HAP-1 (cell line): Measurements from ENCODE around the gene FAF1.

Experiments
- DNase-seq, 2 experiments: peaks; one replicate each; pipeline ENCODE4 v3.0.0-alpha.2; 2016 to 2020; ENCODE audit warnings: low spot score in 2 of 2
- H3K27me3 ChIP-seq: fragments of 250-450 bp; sonication (Bioruptor Pico); 2 replicates; pipeline ENCODE4 v1.5.1; 2020; ENCODE audit warnings: low read depth, mild to moderate bottlenecking, moderate library complexity
- H3K36me3 ChIP-seq: fragments of 250-450 bp; sonication (Bioruptor Pico); replicated peaks from 2 replicates; pipeline ENCODE4 v1.5.1; 2020; ENCODE audit warnings: mild to moderate bottlenecking
- H3K4me1 ChIP-seq: fragments of 250-450 bp; sonication (Bioruptor Pico); 2 replicates; pipeline ENCODE4 v1.5.1; 2020; ENCODE audit warnings: mild to moderate bottlenecking
- H3K4me3 ChIP-seq: fragments of 250-450 bp; sonication (Bioruptor Pico); 2 replicates; pipeline ENCODE4 v1.5.1; 2020; ENCODE audit warnings: mild to moderate bottlenecking, moderate library complexity
- H3K9me3 ChIP-seq: fragments of 250-450 bp; sonication (Bioruptor Pico); 2 replicates; pipeline ENCODE4 v1.5.1; 2020; ENCODE audit warnings: mild to moderate bottlenecking, moderate library complexity
- in situ Hi-C: fragments of 300-500 bp; cut with MboI; formaldehyde crosslinking; loops from 3 replicates; pipeline ENCODE4 v1.14.3; 2020; ENCODE audit warnings: low sequenced_read_pairs, inconsistent platforms, mixed read lengths

FAF1 gene

DNA sequence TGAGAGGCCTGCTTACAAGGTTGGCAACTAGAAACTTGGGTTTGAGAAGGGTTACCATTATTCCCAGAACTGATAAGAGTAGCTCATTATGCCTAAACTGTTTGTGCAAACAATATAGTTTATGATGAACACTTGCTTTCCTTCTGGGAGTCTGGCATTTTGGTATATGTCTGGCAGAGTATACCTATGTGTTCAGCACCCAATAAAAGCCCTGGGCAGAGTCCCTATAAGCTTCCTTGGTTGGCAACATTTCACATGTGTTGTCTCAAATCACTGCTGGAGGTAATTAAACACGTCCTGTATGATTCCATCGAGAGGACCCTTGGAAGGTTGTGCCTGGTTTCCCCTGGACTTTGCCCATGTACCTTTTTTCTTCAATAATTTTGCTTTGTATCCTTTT is 497.1 kb downstream of the FAF1 start:
- Histone ChIP-seq H3K4me1 (no peaks in the 10 kb centered on the region), H3K9me3 (no peaks in the 10 kb centered on the region), H3K4me3 (no peak overlapping the region), H3K36me3 (no peaks in the 10 kb centered on the region; the same call in 1 of the 2 replicates), H3K27me3 (no peaks in the 10 kb centered on the region)
- in situ Hi-C loops: no loop called here
- DNase-seq: no peak

DNA sequence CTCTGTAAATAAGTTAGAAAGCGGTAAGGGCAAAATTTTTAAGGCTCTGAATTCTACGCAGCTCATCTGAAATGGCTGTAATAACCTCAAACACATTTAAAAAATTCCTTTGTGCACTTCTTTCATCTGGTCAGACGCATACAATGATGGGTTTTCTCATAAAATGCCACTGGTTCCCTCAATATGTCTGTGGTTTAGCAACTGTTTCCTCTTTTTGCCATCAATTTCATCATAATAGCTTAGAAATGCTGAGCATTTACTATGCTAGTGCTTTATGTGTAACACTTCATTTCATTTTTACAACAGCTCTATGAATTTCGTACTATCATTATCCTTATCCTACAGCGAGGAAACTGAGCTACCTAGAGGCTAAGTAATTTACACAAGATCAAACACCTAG is 501.6 kb downstream of the FAF1 start:
- no peak for DNase-seq
- H3K36me3 ChIP-seq: no peaks in the 10 kb centered on the region; the same call in 1 of the 2 replicates
- no peaks in the 10 kb centered on the region for H3K27me3 ChIP-seq
- H3K9me3 ChIP-seq: no peaks in the 10 kb centered on the region
- H3K4me1 ChIP-seq: no peaks in the 10 kb centered on the region
- H3K4me3 ChIP-seq: no peak overlapping the region
- in situ Hi-C loops: no loop called here

DNA sequence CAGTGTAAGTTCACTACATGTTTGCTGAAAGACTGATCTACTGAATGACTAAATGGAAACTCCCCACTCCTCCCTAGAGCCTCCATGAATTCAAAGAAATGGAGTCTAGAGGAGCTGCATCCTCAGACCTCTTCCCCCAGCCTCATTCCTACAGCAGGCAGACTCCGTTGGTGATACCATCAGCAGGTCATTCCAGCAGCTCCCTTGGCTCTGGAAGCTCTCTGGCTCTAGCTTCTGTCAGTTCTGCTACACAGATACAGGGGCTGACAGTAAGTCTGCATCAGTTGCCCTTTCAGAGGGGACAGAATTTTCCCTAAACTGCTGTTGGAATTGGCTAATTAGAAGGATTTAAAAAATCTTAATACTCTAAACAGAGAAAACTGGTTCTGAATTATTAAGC is 505.2 kb downstream of the FAF1 start:
- Histone ChIP-seq H3K4me1 (no peaks in the 10 kb centered on the region; the same call in 1 of the 2 replicates), H3K36me3 (no peaks in the 10 kb centered on the region), H3K9me3 (no peaks in the 10 kb centered on the region), H3K4me3 (no peak overlapping the region), H3K27me3 (no peaks in the 10 kb centered on the region)
- in situ Hi-C loops: no loop called here
- no peak for DNase-seq

DNA sequence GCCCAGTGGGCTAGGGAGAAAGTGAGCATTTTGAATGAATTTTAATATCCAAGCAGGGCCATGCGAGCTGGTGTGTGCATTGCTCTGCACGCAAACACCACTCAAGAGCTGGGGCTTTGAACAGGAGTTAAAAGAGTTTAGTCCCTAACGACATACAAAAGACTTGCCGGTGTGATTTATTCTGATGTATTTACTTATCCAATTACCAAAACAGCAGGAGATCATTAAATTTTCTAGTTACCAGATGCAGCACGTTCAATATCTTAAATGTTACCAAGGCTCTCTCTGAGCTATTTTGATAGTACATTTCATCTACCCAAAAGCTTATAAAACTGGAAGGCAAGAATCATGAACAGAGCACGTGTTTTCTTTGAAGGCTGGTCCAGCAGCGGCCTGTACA is 506.8 kb downstream of the FAF1 start:
- Histone ChIP-seq H3K4me3 (no peak overlapping the region), H3K36me3 (no peaks in the 10 kb centered on the region), H3K9me3 (no peaks in the 10 kb centered on the region), H3K27me3 (no peaks in the 10 kb centered on the region), H3K4me1 (no peaks in the 10 kb centered on the region; the same call in 1 of the 2 replicates)
- no peak for DNase-seq
- in situ Hi-C loops: no loop called here

DNA sequence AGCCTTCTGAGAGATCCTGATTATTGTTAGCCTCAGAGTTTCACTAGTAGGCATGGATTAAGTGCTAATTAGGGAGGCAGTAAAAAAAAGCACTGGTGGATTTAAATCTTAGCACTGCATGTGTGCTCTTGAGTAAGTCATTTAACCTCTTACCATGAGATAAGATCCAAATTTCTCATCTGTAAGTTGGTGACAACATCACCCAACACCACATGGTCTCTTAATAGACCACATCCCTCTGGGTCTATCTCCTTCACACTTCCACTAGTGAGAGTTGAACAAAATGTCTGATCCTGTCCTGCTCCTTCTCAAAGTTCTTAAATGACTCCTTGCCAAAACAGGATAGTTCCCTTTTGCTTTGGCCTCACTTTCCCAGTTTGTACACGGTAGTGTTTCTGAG is 507.4 kb downstream of the FAF1 start:
- in situ Hi-C loops: no loop called here
- no peak for DNase-seq
- Histone ChIP-seq H3K4me3 (no peak overlapping the region), H3K4me1 (no peaks in the 10 kb centered on the region; the same call in 1 of the 2 replicates), H3K27me3 (no peaks in the 10 kb centered on the region), H3K9me3 (no peaks in the 10 kb centered on the region), H3K36me3 (no peaks in the 10 kb centered on the region)

DNA sequence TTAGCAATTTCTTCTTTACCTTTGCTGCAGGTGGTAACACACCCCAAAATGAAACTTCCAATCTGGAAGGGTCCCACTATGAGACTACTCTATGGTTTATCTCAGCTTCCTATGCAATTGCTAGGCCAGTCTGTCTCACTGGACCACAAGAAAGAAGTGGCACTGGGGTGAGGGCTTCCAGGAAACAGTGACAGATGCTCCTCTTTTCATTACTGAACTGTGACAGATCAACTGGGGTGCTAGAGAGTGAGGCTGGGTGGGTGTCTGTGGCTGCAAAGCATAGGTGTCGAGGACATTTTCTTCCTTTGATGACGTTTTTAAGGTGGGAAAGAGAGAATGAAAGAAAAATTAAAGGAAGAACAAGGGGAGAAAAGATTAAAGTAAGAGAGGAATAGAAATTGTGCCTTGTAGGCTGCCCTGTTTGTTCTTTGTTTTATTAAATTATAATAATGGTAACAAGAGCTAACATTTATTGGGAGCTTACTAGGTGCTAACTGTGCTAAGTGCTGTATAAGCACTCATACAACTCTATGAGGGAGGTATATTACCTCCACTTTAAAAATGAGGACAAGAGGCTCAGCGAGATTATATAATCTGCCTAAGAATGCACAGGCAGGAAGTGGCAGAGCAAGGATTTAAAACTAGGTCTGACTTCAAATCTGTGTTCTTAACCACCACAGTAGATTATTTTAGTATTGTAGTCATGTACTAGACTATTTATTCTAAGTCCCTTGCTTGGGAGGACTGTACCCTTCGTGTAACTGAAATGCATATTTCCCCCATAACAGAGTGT is 509.0 kb downstream of the FAF1 start:
- Histone ChIP-seq H3K9me3 (no peaks in the 10 kb centered on the region), H3K4me1 (no peaks in the 10 kb centered on the region; the same call in 1 of the 2 replicates), H3K27me3 (no peaks in the 10 kb centered on the region), H3K4me3 (no peak overlapping the region), H3K36me3 (no peaks in the 10 kb centered on the region)
- in situ Hi-C loops: no loop called here
- no peak for DNase-seq

DNA sequence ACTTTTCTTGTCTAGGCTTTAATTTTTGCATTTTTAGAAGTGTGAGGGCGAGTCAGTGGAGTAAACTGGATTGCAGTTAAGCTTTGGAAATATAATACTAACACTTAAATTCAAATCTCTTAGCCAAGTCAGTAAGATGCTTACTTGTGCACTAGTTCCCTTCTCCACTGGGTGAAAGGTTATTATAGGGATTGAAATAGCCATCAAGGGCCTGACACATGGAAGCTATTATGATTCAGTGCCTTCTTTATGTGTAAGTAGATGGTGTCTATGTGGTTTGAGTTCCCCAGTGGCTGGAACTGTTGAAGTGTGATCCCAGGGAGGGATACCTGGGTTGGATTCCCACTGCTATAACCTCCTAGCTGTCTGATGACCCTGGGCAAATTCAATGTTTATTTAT is 512.1 kb downstream of the FAF1 start:
- no peak for DNase-seq
- no peaks in the 10 kb centered on the region for H3K36me3 ChIP-seq
- H3K9me3 ChIP-seq: no peaks in the 10 kb centered on the region
- no peak overlapping the region for H3K4me3 ChIP-seq
- H3K27me3 ChIP-seq: no peaks in the 10 kb centered on the region
- in situ Hi-C loops: no loop called here
- no peaks in the 10 kb centered on the region; the same call in 1 of the 2 replicates for H3K4me1 ChIP-seq

DNA sequence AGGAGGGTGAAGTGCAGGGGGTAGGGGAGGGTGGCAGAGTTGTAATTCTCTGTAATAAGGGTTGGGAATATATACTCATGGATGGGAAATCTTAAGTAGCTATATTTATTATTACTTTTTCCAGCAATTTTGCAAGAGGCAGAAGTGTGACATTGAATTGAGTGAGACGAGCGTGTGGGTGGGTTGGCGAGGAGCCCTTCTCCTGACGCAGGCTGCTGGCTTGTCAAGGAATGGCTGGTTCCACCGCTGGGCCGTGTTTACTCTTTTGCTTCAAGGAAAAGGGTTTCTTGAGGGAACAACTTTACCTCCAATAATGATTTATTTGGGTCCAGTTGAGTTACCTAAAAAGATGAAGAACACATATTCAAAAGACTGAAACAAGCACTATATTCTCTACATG is 518.9 kb downstream of the FAF1 start:
- no peaks in the 10 kb centered on the region for H3K27me3 ChIP-seq
- no peaks in the 10 kb centered on the region for H3K9me3 ChIP-seq
- in situ Hi-C loops: no loop called here
- DNase-seq: no peak
- H3K4me1 ChIP-seq: no peaks in the 10 kb centered on the region
- no peak overlapping the region for H3K4me3 ChIP-seq
- H3K36me3 ChIP-seq: no peaks in the 10 kb centered on the region

DNA sequence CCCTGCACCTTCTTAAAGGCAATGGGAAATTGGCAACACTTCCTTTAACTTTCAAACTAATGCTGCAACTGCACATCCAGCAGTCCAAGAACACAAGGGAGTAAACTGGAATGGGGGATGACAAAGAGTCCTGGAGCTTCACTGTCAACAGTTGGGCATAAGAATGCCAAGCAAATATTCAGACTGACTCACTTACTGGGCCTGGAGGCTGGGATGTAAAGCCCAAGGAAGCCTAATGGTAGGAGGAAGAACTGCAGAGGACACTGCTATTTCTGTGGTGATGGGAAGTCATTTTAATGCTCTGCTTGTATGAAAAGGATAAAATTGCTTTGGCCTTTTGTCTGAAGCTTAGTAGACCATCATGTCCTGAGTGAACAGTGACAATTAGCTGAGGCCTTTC is 521.1 kb downstream of the FAF1 start:
- no peak for DNase-seq
- in situ Hi-C loops: no loop called here

DNA sequence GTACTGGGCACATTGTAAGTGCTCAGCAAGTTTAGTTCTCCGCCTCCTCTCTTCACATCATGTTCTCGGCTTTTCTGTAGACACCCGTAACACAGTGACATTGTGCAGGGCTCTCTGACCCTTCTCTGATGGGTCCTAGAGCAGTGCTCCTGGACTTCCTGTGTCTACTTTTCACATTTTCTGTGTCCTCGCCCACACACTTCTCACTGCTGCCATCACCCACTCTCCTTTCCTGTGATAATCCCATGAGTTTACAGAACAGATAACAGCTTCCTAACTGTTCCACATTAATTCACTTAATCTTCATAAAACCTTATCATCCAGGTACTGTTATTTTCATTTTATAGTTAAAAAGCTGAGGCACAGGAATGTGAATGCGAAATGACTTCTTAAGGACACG is 523.6 kb downstream of the FAF1 start:
- no peak overlapping the region for H3K4me3 ChIP-seq
- in situ Hi-C loops: no loop called here
- no peaks in the 10 kb centered on the region for H3K9me3 ChIP-seq
- DNase-seq: no peak
- no peaks in the 10 kb centered on the region for H3K4me1 ChIP-seq
- H3K27me3 ChIP-seq: peaks cover 4% of the 10 kb centered on the region
- no peaks in the 10 kb centered on the region for H3K36me3 ChIP-seq

More for the DNA sequence above, 521.1 kb downstream of the FAF1 start:
- H3K27me3 ChIP-seq: no peaks in the 10 kb centered on the region
- no peak overlapping the region for H3K4me3 ChIP-seq
- no peaks in the 10 kb centered on the region for H3K4me1 ChIP-seq
- H3K36me3 ChIP-seq: no peaks in the 10 kb centered on the region
- no peaks in the 10 kb centered on the region for H3K9me3 ChIP-seq

DNA sequence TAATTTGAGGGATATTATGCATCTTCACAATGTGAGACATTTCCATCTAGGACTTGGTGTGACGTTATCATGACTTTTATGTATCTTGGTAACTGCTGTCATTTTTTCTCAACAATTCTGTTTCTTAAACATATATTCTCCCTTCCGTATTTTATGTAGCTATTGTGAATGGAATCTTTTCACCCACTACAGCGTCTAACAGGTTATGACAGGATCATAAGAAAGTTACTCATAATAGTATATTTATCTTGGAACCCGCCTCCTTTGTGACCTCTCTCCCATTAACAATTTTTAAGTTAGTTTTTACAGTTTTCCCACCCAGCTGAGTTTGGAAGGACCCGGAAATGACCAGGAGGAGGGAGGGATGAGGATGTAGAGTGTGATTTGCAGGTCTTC is 530.1 kb downstream of the FAF1 start:
- Histone ChIP-seq H3K9me3 (no peaks in the 10 kb centered on the region), H3K36me3 (no peaks in the 10 kb centered on the region), H3K4me1 (no peaks in the 10 kb centered on the region), H3K4me3 (no peak overlapping the region), H3K27me3 (peaks cover 69% of the 10 kb centered on the region)
- no peak for DNase-seq
- in situ Hi-C loops: no loop called here

DNA sequence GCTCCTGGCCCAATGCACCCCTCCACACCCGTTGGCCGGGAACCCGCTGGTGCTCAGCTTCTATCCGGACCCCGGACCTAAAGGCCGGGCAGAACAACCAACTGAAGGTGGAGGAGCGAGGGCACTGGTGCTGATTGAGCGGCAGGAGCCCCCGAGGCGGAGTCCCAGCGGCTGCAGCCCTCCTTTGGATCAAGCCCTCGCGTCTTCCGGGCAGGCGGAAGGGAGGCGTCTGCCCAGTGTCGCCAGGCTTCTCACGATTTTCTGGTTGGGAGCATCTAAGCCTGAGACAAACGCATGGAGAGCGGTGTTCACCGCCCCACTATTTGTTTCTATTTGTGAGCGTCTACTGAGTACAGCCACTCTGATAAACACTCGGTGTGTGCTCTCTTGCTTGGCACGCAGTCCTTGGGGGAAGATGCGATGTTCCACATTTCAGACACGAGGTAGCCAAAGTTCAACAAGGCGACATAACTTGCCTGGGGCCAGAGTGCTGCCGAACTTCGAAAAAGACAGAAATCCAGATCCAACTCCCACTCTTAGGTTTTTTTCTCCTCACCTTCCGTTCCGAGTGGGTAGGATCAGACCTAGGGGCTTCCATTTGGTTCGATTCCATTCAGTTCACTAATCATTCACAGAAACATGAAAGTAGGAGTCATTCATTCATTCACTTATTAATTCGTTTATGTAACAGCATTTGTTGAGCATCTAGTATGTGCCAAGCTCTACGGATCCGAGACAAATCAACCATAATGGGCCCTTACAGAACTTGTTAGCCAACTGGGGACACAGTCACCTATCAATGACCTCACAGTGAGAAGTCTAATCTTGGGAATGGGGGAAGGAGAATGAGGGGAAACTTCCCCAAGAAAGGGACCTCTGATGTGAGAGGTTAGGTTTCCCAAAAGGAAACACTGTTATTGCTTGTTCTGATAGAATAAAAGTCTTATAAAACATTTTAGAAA is 532.0 kb downstream of the FAF1 start:
- Histone ChIP-seq H3K4me3 (no peak overlapping the region), H3K27me3 (peaks cover 80% of the 10 kb centered on the region), H3K36me3 (no peaks in the 10 kb centered on the region), H3K4me1 (0 out of 2 replicates have a peak, but pooled peaks cover under 1% of the 10 kb centered on the region), H3K9me3 (no peaks in the 10 kb centered on the region)
- in situ Hi-C loops: no loop called here
- DNase-seq: no peak

DNA sequence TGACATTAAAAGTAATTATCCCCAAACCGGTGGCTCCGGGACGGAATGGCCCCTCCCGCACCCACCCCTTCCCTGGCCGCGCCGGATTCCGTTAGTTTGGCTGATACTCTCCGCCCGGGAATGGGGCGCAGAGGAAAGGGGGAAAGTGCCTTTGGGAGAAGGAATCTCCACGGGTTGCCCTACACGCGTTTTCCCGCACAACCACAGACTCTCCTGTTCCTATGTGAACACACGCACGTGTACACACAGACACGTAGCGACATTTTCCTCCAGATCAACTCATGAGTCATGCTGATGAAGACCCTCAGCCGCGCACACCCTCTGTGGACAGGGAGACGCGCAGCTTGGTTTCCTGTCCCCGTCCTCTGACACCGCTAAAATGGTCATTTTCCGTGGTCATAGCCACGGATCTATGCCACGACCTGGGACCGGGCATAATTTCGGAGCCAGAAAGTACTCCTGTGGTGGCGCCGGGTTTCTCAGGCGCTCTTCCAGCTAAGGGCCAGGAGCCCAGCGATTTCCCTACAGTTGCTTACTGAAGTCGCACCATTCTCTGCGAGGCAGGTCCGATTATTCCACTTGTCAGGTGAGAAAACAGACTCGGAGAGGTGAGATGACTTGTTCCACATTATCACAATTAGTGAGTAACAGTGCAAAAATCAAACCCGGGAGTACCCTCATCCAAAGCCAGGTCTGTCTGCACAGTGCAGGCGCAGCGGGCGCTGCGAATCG is 532.8 kb downstream of the FAF1 start:
- Histone ChIP-seq H3K36me3 (no peaks in the 10 kb centered on the region), H3K9me3 (no peaks in the 10 kb centered on the region), H3K4me1 (peaks cover 5% of the 10 kb centered on the region; the same call in 1 of the 2 replicates), H3K27me3 (peaks cover 80% of the 10 kb centered on the region), H3K4me3 (no peak overlapping the region)
- in situ Hi-C loops: no loop called here
- no peak for DNase-seq
